Right hindlimb (tissue), 1 donor: ENCODE results near the gene PSMA7.
"Not testable (repeated sequence)": the region's sequence is repeated elsewhere in the genome, so short reads cannot be mapped to it uniquely, and the experiment has no call there.

Experiments
- DNase-seq: peaks from one replicate; pipeline ENCODE4 v3.0.0-alpha.2; 2018

The PSMA7 gene

DNA sequence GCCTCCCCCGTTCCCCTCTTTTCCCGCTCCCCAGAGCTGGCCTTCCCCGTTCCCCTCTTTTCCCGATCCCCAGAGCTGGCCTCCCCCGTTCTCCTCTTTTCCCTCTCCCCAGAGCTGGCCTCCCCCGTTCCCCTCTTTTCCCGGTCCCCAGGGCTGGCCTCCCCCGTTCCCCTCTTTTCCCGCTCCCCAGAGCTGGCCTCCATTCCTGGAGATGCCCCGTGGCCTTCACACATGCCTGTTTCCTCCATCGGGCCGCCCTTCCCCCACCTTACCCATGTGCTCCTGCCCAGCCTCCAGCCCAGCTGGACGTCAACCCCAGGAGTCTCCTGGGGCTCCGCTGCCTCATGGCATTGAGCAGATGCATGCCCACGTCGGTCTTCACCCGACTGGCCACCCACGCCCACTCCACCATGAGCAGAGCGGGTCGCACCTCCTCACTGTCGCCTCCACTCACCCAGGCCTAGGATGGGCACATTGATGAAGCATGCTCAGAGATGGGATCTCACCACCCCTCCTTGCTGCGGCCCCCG is 8.7 kb upstream of the PSMA7 start:
- no peak for DNase-seq

DNA sequence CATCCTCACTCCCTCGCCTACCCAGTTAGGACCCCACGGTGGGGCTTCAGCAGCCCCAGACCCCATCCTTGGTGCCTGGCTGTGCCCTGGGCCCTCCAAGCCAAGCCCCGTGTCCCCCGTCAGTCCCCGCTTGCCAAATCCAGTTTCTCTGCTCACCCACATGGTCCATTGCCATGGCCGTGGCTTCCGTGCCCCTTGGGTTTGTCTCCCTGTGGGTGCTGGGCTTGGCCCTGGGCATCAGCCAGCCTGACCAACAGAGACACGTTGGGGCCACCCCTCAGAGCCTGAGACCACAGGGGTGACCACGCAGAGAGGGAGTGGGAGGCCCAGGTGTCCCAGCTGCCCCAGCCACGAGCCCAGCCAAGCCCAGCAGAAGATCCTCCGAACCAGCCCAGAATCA is 8.0 kb upstream of the PSMA7 start:
- DNase-seq = no peak

DNA sequence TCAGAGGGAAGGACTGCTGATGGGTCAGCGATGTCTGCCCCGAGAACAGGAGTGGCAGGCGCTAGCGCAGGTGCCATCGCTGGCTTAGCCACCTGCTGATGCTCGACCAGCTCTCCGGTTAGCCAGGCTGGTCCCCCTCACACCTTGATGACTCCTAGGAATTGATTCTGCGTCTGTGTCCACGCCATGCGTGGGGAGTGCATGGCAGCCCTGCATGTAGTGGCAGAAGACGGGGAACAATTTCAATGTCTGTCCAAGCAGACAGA is 7.0 kb upstream of the PSMA7 start:
- no peak for DNase-seq

DNA sequence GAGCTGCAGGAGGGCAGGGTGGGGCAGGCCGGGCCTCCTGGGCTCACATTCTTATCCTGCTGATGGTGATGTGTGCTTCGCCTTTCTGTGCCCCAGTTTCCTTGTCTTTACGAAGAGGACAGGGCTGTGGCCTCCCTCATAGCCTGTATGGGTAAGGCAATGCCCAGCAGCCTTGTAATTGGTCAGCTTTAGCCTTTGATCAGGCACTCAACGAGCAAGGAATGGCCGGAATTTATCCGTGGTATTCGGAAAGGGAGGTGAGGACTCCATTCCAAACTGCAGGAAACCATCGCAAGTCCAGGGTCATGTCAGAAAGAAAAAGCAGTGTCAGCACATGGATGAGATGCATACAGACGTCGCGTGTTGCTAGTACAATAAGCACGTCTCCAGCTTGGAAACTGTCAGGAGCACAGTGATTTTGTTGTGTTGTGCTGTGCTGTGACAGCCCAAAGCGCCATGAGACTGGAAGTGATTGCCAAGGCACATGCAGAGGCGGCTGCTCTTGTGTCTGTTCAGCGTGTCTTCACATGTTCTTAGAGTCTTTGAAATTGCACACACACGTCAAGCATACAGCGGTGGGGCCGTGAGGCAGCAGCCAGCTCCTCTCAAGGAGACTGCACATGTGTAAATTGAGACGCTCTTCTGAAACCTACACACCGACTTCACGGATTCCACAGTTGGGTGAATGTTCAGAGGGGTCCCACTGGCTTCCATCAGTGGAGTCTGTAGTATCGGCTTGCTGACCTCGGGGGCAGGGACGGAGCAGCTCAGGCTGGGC is 6.5 kb upstream of the PSMA7 start:
- no peak for DNase-seq

DNA sequence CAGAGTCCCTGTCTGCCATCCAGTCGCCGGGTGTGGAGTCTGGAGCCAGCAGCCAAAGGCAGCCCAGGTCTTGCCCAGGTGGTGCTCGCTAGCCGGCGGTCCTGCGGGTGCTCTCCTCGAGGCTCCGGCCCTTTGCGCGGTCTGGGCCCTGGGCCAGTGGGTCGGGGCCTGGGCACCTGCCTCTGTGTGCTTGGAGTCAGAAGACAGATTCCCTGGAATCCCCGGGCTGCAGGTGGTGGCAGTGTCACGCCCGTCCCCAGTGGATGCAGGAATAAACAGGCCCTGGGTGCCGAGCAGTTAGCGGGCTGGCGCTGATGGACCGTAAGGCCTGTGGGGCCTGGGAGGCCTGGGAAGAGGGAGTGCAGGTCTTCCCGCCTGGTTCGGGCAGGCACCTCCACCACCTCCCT is 5.7 kb upstream of the PSMA7 start:
- no peak for DNase-seq

DNA sequence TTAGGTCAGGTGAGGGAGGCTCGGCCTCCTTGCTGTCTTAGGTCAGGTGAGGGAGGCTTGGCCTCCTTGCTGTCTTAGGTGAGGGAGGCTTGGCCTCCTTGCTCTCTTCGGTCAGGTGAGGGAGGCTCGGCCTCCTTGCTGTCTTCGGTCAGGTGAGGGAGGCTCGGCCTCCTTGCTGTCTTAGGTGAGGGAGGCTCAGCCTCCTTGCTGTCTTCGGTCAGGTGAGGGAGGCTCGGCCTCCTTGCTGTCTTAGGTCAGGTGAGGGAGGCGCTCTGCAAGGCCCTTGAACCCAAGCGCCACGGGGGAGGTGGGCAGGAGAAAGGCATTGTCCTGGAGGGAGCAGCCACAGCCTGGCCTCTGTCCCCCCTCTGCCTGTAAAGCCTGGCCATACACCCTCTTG is 5.2 kb upstream of the PSMA7 start:
- not testable (repeated sequence) for DNase-seq

DNA sequence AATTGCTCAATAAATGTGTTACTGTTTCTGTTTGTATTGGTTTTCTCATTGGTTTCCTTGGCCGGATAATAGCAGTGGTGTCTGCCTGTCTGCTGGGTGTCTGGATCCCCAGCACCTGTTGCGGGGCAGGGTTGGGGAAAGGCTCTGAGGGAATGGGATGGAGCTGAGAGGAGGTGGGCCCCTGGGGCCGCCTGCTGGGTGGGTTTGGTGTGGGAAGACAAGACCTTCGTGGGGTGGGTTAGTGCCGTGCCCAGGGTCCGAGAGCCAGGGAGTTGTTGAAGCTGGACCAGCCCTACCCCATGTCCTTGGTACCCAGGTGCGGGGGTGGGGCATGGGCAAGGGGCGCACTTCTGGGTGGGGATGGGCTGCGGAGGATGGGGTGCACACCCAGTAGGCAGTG is 4.3 kb upstream of the PSMA7 start:
- DNase-seq = no peak

DNA sequence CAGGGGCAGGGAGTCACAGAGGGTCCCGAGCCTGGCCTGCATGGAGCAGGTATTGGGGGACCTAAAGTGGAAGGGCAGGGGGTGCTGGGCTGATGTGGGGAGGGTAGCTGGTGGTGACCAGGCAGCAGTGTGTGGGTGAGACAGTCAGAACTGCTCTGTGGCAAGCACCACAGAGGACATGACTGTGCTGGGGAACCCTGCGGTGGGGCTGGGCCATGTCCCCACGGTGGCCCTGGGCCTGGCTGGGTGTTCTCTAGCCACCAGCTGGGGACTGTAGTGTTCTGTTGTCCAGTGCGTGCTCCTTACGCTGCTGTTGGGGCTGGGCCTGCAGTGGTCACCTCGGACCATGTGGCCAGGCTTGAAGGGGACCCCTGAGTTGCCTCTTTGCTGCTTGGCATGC is 3.9 kb upstream of the PSMA7 start:
- DNase-seq = no peak

DNA sequence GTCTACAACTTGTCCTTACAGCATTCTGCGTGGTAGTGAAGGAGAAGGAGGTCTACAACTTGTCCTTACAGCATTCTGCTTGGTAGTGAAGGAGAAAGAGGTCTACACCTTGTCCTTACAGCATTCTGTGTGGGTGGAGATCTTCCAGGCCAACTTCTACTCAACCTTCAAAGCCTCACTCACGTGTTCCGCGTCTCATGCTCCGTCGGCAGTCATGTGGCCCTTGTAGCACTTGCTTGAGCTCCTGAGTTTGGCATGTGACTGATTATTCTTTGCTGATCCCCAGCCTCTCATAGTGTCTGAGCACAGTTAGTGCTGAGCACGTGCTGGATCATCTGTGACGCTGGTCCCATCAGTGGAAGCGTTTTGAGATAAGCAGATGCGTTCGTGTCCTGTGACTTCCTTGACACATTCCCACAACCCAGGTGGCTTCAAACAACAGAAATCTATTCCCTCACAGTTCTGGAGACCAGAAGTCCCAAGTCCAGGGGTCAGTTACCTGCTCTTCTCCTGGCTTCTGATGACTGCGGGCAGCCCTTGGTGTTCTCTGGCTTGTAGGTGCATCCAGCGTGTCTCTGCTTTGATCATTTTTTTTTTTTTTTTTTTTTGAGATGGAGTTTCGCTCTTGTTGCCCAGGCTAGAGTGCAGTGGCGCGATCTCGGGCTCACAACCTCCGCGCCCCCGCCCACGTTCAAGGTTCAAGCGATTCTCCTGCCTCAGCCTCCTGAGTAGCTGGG is 3.0 kb upstream of the PSMA7 start:
- no peak for DNase-seq

DNA sequence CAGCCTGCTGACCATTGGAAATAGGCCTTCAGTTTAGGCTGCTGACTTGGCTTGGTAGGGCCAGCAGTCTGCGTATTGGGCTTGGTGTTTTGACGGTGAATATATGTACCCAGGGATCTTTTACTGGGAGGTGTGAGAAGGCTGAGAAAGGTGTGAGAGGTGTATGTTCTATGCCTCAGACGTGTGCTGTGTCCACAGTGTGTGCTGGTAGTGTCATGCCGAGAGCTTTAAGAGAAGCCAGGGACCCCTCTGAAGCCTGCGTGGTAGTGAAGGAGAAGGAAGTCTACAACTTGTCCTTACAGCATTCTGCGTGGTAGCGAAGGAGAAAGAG is 2.5 kb upstream of the PSMA7 start:
- no peak for DNase-seq

DNA sequence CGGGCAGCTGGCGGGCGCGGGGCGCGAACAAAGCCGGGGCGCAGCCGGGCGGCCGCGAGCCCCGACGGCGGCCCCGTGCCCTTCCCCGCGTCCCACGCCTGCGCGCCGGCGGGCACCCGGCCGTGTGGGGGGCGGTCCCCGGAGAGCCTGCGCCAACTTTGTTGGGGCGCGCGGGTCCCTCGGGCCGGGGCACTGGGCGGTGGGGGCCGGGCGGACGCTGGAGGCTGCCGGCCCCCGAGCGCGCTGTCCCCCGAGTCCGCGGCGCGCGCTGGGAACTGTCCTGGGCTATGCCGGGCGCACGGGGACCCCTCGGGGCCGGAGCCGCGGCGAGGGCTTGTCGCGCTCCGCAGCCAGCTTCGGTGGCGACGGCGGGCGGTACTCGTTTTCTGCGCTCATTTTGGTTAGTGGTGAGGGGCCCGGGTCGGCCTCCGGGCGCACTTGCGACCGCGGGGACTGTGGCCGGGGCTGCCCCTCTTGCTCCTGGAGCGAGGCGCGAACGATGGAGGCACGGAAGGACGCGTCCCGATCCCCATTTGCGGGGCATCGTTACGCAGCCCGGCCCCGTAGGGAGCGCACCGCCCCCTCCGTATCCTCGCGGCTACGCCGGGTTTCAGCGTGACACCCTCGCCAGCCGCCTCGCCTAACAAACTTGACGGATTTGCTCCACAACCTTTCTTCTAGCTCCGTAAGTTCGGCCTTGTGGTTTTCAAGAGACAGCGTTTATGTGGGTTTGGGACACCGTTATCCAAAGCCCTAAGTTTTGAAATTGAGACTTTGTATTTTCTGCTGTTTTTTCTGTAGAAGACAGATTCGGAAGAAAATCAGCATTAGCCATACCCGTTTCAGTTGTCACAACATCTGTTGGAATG is 997 bp upstream of the PSMA7 start:
- DNase-seq = peak; percentile 53

DNA sequence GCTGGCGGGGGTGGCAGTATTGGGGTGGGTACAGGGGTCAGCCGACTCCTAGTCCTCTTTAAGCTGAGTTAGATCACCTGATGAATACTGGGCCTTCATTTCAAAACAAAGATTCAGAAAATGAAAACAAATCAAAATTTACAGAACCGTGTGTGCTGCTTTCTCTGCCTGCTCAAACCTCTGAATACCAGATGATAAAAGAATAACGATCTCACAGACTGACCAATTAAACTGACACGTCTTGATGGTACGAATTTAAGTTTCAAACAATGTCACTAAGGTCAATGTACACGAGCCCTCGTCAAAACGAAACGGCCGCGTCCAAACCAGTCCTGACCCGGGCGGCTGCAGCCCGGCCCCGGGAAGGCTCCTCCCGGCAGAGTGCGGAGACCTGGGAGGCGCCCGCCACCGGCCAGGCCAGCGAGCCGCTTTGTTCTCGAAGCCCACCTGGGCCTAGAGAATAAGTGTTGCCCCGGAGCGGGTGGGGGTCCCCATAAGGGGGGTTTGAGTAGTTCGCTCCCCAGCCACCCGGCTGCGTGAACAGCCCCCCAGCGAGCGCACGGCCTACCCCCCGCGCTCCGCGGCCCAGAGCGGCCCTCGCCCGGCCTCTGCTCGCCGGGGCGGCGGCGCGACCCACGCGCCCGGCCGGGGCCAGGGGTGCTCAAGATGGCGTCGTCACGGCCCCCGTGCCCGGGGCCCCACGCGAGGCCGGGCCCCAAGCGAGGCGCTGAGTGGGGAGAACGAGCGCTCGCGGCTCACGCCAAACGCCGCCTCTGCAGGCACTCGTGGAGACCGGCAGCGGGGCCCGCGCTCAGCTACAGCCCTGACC is 728 bp downstream of the PSMA7 start:
- peak; percentile 41 for DNase-seq

DNA sequence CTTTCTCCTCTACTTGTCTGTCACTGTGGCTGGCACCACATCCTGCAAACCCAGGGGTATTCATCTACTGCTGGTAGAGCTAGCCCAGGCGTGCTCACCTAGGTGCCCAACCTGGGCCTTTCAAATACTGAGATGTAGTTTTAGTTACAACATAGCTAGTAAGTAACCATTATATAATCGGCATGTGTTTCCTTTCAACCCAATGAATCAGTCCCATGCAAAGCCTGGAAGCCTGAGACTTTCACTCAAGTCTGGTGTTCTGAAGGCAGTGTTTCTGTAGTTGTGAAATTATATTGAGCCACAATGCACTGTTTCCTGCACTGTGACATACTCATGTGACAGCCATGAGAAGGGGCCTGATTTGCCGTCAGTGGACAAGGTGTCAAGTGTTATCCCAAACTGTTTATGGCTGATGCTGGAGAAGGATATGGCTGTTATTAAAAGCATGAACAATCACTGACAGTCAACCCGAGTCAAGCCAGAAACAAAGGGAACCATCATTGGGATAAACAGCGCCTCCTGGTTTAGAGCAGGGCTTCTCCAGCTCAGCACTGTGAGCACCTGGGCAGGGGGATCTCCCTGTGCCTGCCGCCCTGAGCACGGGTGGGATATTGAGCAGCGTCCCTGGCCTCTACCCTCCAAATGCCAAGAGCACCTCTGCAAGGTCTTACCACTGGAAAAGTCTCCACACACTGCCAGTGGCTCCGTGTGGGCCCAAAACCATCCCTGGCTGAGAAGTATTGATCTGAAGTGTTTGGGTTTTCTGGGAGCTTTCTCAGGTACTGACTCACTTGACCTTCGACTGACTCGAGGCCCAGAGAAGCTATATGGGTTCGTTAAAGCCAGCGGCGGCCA is 1.6 kb downstream of the PSMA7 start:
- no peak for DNase-seq

DNA sequence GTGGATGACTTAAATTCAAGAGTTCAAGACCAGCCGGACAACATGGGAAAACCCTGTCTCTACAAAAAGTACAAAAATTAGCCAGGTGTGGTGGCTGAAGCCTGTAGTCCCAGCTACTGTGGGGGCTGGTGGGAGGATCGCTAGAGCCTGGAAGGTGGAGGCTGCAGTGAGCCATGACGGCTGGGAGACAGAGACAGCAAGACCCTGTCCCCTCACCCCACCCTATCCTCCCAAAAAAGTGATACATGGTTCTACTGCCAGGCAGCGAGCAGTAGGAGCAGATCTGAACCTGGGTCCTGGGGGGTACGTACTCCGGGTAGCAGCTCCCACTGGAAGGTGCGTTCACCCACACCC is 2.2 kb downstream of the PSMA7 start:
- DNase-seq = no peak

DNA sequence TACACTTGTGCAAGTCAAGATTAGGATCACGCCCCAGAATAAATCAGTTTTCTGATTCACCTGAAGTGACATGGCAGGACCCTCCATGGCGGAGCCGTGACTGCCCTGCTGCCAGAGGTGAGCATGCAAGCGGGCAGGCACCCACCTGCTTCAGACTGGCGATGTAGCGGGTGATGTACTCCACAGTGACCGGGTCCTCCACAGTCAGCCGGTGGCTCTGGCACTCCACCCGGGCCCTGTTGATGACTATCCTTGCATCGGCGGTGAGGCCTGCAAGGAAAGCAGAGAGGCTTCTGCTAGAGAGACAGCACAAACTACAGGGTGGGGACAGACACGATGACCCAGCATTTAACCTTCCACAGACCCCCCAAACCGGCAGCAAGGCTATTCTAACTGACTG is 3.6 kb downstream of the PSMA7 start:
- DNase-seq = no peak

DNA sequence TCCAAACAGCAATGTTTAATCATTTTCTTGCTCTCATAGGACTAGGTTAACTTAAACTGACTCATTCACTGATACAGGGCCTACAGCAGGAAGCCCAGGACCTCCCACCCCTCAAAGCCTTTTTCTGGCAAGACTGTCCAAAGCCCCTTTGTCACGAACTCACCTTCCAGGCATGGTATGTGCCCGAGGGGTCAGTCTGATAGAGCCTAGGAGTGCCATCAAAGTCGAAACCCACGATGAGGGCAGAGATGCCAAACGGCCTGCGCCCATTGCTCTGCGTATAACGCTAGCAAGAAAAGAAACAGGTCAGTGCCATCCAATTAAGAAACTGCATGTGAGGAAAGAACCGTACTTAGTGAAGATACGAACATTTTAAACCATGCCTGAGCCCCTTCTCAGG is 4.3 kb downstream of the PSMA7 start:
- no peak for DNase-seq

DNA sequence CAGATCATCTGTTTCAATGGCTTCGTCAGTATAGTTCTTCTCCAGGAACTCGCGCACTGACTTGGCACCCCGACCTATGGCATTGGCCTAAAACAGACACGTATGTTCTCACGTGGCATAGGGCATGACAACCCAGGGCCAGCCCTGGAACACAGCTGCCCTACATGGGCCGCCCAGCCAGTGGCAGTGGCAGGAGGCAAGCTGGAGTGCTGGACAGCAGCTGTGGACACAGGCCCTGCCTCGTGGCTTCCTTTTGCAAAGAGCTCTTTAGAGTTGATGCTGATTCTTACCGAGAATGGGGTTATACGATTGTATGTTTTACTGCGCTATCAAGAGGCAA is 5.0 kb downstream of the PSMA7 start:
- no peak for DNase-seq

DNA sequence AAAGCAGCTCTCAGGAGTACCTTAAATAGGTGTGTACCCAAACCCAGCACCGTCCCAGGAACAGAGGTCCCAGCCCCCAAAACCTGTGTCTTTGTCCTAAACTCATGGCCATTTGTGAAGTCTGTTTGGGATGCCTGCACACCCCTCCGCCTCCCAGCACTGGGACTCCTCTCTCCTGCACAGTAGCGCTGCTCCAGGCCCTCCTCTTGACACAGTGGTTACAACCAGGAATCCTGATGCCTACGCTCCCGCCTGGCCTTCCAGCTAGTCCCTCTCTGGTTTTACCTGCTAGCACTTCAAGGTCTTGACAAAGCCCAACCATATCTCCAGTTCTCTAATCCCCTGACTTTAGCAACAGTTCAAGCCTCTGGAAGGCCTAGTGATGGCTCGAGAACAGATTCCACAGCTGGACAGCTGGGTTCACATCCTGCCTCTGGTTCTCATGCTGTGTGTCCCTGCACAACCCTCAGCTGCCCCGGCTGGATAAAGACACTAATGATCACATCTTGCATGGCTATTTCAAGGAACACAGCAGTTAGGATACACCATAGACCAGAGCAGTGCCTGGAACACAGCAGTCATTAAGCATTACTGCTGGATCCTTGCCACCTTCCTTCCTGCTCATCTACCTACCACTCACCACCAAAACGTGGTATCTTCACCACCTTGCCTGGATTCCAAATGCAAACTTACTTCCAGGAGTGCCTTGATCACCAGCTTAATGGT is 5.6 kb downstream of the PSMA7 start:
- DNase-seq = no peak

DNA sequence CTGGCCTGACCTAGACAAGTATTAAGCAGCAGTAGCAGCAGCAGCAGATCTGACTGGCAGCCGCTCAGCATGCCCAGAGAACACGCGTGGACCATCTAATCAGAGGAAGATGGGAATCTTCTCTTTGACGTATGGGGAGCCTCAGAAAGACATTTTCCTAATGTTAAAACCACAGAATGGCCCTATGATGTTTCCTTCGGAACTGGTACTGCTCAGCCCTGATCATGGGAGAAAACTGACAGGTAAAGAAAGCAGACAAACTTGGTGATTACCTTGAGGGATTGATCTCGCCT is 6.2 kb downstream of the PSMA7 start:
- no peak for DNase-seq

DNA sequence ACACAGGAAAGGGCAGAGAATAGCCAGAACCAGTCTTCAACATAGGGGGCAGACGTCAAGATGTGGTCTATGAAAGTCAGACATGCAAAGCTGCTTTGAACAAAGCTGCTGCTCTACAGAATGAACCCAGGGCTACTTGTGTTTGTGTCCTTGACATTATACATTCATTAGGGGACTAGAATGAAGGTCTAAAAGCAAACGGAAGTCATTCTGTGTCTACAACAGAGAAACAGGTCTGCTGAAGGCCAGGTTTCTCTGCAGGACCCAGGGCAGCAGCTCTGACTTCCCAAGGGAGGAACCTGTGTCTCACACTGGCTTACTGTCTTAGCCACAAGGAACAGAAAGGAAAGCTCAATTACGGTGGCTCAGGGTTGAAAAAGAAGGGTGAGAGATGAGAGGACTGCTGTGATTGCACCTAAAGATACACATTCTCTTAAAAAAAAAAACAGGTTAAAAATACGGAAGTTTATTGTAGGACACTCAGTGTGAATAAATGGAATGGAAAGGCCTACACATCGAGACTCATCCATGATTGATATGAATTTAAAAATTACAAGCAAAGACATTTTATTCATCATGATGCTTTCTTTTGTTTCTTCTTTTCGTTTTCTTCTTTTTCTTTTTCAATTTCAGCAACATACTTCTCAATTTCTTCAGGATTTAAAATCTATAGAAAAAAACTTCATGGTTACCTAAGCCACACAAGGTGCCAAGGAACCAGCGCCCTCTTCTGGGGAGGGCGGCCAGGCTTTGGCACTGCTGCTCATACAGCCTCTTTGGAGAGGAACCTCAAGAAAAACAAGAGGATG is 6.7 kb downstream of the PSMA7 start:
- DNase-seq = peak; percentile 56
